Trophoblast cell (in vitro differentiated cells and primary cell): ENCODE results near the gene SLC9A4.

Experiments used
- DNase-seq, 2 donors: peaks; one replicate each; pipeline ENCODE4 v3.0.0-alpha.2; 2016
- H2AFZ ChIP-seq: 2 replicates; pipeline ENCODE4 v1.6.1; 2013; ENCODE audit warnings: low read length, moderate library complexity, mild to moderate bottlenecking; ENCODE audit not compliant: insufficient read depth, poor library complexity
- H2AK5ac ChIP-seq: 2 replicates; pipeline ENCODE4 v1.6.1; 2013; ENCODE audit warnings: mild to moderate bottlenecking, low read length
- H2BK120ac ChIP-seq: 2 replicates; pipeline ENCODE4 v1.6.1; 2013; ENCODE audit warnings: low read length, mild to moderate bottlenecking, moderate library complexity; ENCODE audit not compliant: insufficient read depth, poor library complexity
- H2BK12ac ChIP-seq: 2 replicates; pipeline ENCODE4 v1.6.1; 2013; ENCODE audit warnings: mild to moderate bottlenecking, low read length, moderate library complexity
- H2BK5ac ChIP-seq: 2 replicates; pipeline ENCODE4 v1.6.1; 2013; ENCODE audit warnings: low read length, low read depth, moderate library complexity, mild to moderate bottlenecking; ENCODE audit not compliant: poor library complexity
- H3K14ac ChIP-seq: 2 replicates; pipeline ENCODE4 v1.6.1; 2013; ENCODE audit warnings: mild to moderate bottlenecking, low read length
- H3K18ac ChIP-seq: 2 replicates; pipeline ENCODE4 v1.6.1; 2013; ENCODE audit warnings: mild to moderate bottlenecking, low read length
- H3K23ac ChIP-seq: 2 replicates; pipeline ENCODE4 v1.6.1; 2013; ENCODE audit warnings: low read length
- H3K27ac ChIP-seq: 2 replicates; pipeline ENCODE4 v1.5.1; 2013; ENCODE audit warnings: low read depth, mild to moderate bottlenecking, inconsistent platforms, low read length, moderate library complexity
- H3K27me3 ChIP-seq: 2 replicates; pipeline ENCODE4 v1.6.1; 2013; ENCODE audit warnings: inconsistent platforms, mild to moderate bottlenecking, low read length, moderate library complexity; ENCODE audit not compliant: insufficient read depth
- H3K36me3 ChIP-seq, 2 experiments: 1 replicate in 1 of 2; 2 replicates in 1 of 2; pipeline ENCODE4 v1.6.1; 2013; ENCODE audit warnings: low read length in 2 of 2, mild to moderate bottlenecking in 2 of 2, moderate library complexity in 1 of 2; ENCODE audit not compliant: insufficient read depth in 2 of 2, control insufficient read depth in 1 of 2
- H3K4ac ChIP-seq: 2 replicates; pipeline ENCODE4 v1.6.1; 2013; ENCODE audit warnings: low read depth, mild to moderate bottlenecking, low read length, moderate library complexity
- H3K4me1 ChIP-seq, 2 experiments: 1 replicate in 1 of 2; 2 replicates in 1 of 2; pipeline ENCODE4 v1.6.1; 2013; ENCODE audit warnings: low read length in 2 of 2, mild to moderate bottlenecking in 2 of 2, moderate library complexity in 1 of 2; ENCODE audit not compliant: insufficient read depth in 2 of 2, control insufficient read depth in 1 of 2
- H3K4me2 ChIP-seq: 2 replicates; pipeline ENCODE4 v1.6.1; 2013; ENCODE audit warnings: inconsistent platforms, mild to moderate bottlenecking, low read length, moderate library complexity
- H3K4me3 ChIP-seq: 2 replicates; pipeline ENCODE4 v1.5.1; 2013; ENCODE audit warnings: mild to moderate bottlenecking, low read depth, low read length, inconsistent platforms
- H3K79me1 ChIP-seq: one replicate; pipeline ENCODE4 v1.6.1; 2013; ENCODE audit warnings: low read length
- H3K79me2 ChIP-seq: 2 replicates; pipeline ENCODE4 v1.6.1; 2013; ENCODE audit warnings: low read length, mild to moderate bottlenecking; ENCODE audit not compliant: control insufficient read depth, insufficient read depth, poor library complexity
- H3K9ac ChIP-seq: 2 replicates; pipeline ENCODE4 v1.6.1; 2013; ENCODE audit warnings: mild to moderate bottlenecking, low read length
- H3K9me3 ChIP-seq: 2 replicates; pipeline ENCODE4 v1.6.1; 2013; ENCODE audit warnings: low read depth, mild to moderate bottlenecking, control low read depth, inconsistent platforms, low read length; ENCODE audit not compliant: insufficient read depth
- H4K12ac ChIP-seq: 2 replicates; pipeline ENCODE4 v1.6.1; 2013; ENCODE audit warnings: low read depth, mild to moderate bottlenecking, low read length, moderate library complexity
- H4K8ac ChIP-seq: 2 replicates; pipeline ENCODE4 v1.6.1; 2013; ENCODE audit warnings: low read depth, mild to moderate bottlenecking, low read length, moderate library complexity
- H4K91ac ChIP-seq: one replicate; pipeline ENCODE4 v1.6.1; 2013; ENCODE audit warnings: low read depth, mild to moderate bottlenecking, low read length, moderate library complexity
- WGBS: extraction: QIAGEN DNeasy Blood & Tissue Kit; methylation state at CpG from one replicate; pipeline ENCODE4 v1.1.7; 2013; ENCODE audit warnings: missing lambda C conversion rate; ENCODE audit not compliant: insufficient read length, insufficient coverage; ENCODE audit errors: extremely low coverage; 5-methylcytosine and 5-hydroxymethylcytosine counted together

SLC9A4 gene

GRCh38 chr2:102478686-102479470 lies 5.9 kb downstream of the SLC9A4 start:
- Histone ChIP-seq H2AK5ac (no peak overlapping the region), H4K91ac (no peak overlapping the region), H3K4ac (no peak overlapping the region), H3K9ac (no peak overlapping the region), H2AFZ (no peak overlapping the region), H3K79me1 (no peaks in the 10 kb centered on the region), H2BK120ac (no peak overlapping the region), H4K8ac (no peak overlapping the region), H3K4me1 (no peaks in the 10 kb centered on the region), H4K12ac (no peak overlapping the region), H2BK12ac (no peak overlapping the region), H3K4me2 (no peak overlapping the region), H3K18ac (no peak overlapping the region), H3K9me3 (no peaks in the 10 kb centered on the region), H2BK5ac (no peak overlapping the region), H3K23ac (no peak overlapping the region), H3K4me3 (no peak overlapping the region), H3K79me2 (no peaks in the 10 kb centered on the region), H3K14ac (no peak overlapping the region), H3K36me3 (no peaks in the 10 kb centered on the region), H3K27ac (no peak overlapping the region), H3K27me3 (no peaks in the 10 kb centered on the region)
- no CpG with 5 or more reads among the region's 36 CpGs for WGBS
- no peak for DNase-seq

DNA sequence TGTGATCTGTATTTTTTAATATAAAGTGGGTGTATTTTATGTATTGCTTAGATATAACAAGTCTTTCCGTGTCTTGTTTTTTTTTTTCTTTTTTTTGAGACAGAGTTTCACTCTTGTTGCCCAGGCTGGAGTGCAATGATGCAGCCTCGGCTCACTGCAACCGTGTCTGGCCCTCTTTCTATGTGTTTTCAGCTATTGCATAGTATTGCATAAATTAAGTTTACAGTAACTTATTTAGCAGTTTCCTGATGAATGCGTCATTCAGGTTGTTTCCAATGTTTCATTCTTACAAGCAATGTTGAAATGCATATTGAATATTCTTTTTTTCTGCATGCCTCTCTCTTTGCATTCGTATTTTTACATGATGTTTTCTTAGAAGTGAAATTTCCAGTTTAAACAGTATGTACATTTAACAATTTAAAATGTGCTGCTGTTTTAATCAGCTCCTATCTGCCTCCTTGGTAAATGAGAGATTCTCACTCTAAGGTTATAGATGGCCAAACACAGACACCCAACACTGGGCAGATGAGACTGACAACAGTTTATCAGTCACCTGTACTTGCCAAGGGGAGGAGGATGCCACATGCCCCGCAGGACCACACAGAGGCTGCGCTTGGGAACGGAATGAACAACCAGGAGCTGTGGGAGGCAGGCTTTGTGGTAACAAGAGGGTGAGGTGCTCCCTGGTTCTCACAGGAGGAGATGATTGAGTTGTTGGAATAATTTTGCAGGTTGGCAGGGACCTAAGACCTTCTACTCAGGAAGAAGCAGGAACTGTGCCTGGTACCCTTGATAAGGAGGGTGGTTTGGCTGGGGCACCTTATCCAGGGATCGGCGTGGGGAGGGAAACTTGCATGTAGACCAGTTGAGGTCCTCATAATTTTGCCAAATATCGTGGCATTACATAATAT lies 7.5 kb downstream of the SLC9A4 start:
- Histone ChIP-seq H3K4me2 (no peak overlapping the region), H2AK5ac (no peak overlapping the region), H2AFZ (no peak overlapping the region), H3K27ac (no peak overlapping the region), H3K18ac (no peak overlapping the region), H3K4me3 (no peak overlapping the region), H3K79me1 (peaks cover 4% of the 10 kb centered on the region), H4K91ac (no peak overlapping the region), H3K79me2 (no peaks in the 10 kb centered on the region), H3K9me3 (no peaks in the 10 kb centered on the region), H2BK120ac (no peak overlapping the region), H3K4ac (no peak overlapping the region), H2BK12ac (no peak overlapping the region), H3K23ac (no peak overlapping the region), H2BK5ac (no peak overlapping the region), H4K8ac (no peak overlapping the region), H3K36me3 (no peaks in the 10 kb centered on the region), H3K14ac (no peak overlapping the region), H3K27me3 (no peaks in the 10 kb centered on the region), H3K9ac (no peak overlapping the region), H4K12ac (no peak overlapping the region), H3K4me1 (peaks cover 5% of the 10 kb centered on the region in 2 experiments)
- no CpG with 5 or more reads among the region's 11 CpGs for WGBS
- no peak for DNase-seq

- Histone ChIP-seq H3K79me2 (no peaks in the 10 kb centered on the region), H3K18ac (no peak overlapping the region), H4K12ac (no peak overlapping the region), H3K79me1 (peaks cover 4% of the 10 kb centered on the region), H3K9me3 (no peaks in the 10 kb centered on the region), H3K14ac (no peak overlapping the region), H2BK120ac (no peak overlapping the region), H3K36me3 (no peaks in the 10 kb centered on the region), H3K23ac (no peak overlapping the region), H3K4me3 (no peak overlapping the region), H4K8ac (no peak overlapping the region), H4K91ac (no peak overlapping the region), H3K4me1 (peaks cover 6 to 9% of the 10 kb centered on the region in 2 experiments), H2AFZ (no peak overlapping the region), H3K4me2 (no peak overlapping the region), H2AK5ac (no peak overlapping the region), H2BK5ac (no peak overlapping the region), H3K27ac (no peak overlapping the region), H3K4ac (no peak overlapping the region), H3K27me3 (no peaks in the 10 kb centered on the region), H3K9ac (no peak overlapping the region), H2BK12ac (no peak overlapping the region)
- no CpG with 5 or more reads among the region's 7 CpGs for WGBS
- no peak for DNase-seq
Measured at GRCh38 chr2:102481931-102482330, 8.9 kb downstream of the SLC9A4 start.

- DNase-seq, result no peak
- H4K8ac ChIP-seq, result no peak overlapping the region
- H2BK5ac ChIP-seq, result no peak overlapping the region
- H2AFZ ChIP-seq, result no peak overlapping the region
- H2BK120ac ChIP-seq, result no peak overlapping the region
- no peak overlapping the region for H3K4ac ChIP-seq
- H3K27me3 ChIP-seq, result no peaks in the 10 kb centered on the region
- no peak overlapping the region for H4K12ac ChIP-seq
- H2BK12ac ChIP-seq, result no peak overlapping the region
- no peak overlapping the region for H3K23ac ChIP-seq
- H3K9ac ChIP-seq, result no peak overlapping the region
- H3K9me3 ChIP-seq, result no peaks in the 10 kb centered on the region
- H3K4me2 ChIP-seq, result no peak overlapping the region
- no peak overlapping the region for H3K4me3 ChIP-seq
- H3K4me1 ChIP-seq, result peaks cover 11 to 18% of the 10 kb centered on the region in 2 experiments
- no CpG with 5 or more reads among the region's 6 CpGs for WGBS
- no peaks in the 10 kb centered on the region for H3K79me2 ChIP-seq
- H3K36me3 ChIP-seq, result no peaks in the 10 kb centered on the region
- H3K14ac ChIP-seq, result no peak overlapping the region
- no peak overlapping the region for H3K27ac ChIP-seq
- no peak overlapping the region for H3K18ac ChIP-seq
- no peak overlapping the region for H2AK5ac ChIP-seq
- H4K91ac ChIP-seq, result no peak overlapping the region
- H3K79me1 ChIP-seq, result peaks cover 11% of the 10 kb centered on the region
Measured at GRCh38 chr2:102483086-102483485, 10.1 kb downstream of the SLC9A4 start.
